Skeletal muscle tissue (tissue), 4 donors: Measurements from ENCODE around the gene KCNK7. TPM values are rescaled to one million over a fixed set of nuclear protein-coding genes. Genes with fewer than 3 reads are reported as not detected.

Source experiments
- H3K27ac ChIP-seq: one replicate; pipeline ENCODE4 v1.7.0; 2013; ENCODE audit warnings: mild to moderate bottlenecking, low read depth, low read length, inconsistent platforms
- H3K27me3 ChIP-seq, 3 donors: one replicate each; pipeline ENCODE4 v1.7.0; 2013; ENCODE audit warnings: low read length in 3 of 3; ENCODE audit not compliant: control insufficient read depth in 3 of 3, insufficient read depth in 3 of 3
- H3K36me3 ChIP-seq, 3 donors: one replicate each; pipeline ENCODE4 v1.7.0; 2013; ENCODE audit warnings: low read length in 3 of 3; ENCODE audit not compliant: control insufficient read depth in 3 of 3, insufficient read depth in 3 of 3
- H3K4me1 ChIP-seq, 3 donors: one replicate each; pipeline ENCODE4 v1.7.0; 2013; ENCODE audit warnings: low read length in 3 of 3, mild to moderate bottlenecking in 3 of 3; ENCODE audit not compliant: control insufficient read depth in 3 of 3, insufficient read depth in 3 of 3
- H3K4me3 ChIP-seq, 3 donors: one replicate each; pipeline ENCODE4 v1.7.0; 2013; ENCODE audit warnings: low read length in 3 of 3
- H3K9ac ChIP-seq, 3 donors: one replicate each; pipeline ENCODE4 v1.7.0; 2013; ENCODE audit warnings: low read length in 3 of 3, mild to moderate bottlenecking in 3 of 3, moderate library complexity in 2 of 3, low read depth in 1 of 3
- H3K9me3 ChIP-seq, 3 donors: one replicate each; pipeline ENCODE4 v1.7.0; 2013; ENCODE audit warnings: low read length in 3 of 3; ENCODE audit not compliant: control insufficient read depth in 3 of 3
- total RNA-seq: library from RNA; depleted of rRNA; stranded (reverse); fragments of >200 nt; gene quantifications from one replicate; pipeline ENCODE4 v1.2.3, GENCODE V29; 2014
- donor health status: Osteomylitis.

Gene KCNK7
- total RNA-seq, 1 donor from 2014 or later: not detected

GRCh38 chr11:65574811-65575567, 20.6 kb downstream of the KCNK7 start:
- Histone ChIP-seq H3K4me3 (peak overlapping the region; percentile 62 to 74 (median 67)), H3K36me3 (peaks cover 18 to 23% (median 19%) of the 10 kb centered on the region in 3 donors), H3K9ac (peak overlapping the region; percentile 40 to 75 (median 60)), H3K27me3 (no peaks in the 10 kb centered on the region), H3K27ac (peak overlapping the region; percentile 100), H3K4me1 (peaks cover 75 to 78% (median 75%) of the 10 kb centered on the region in 3 donors), H3K9me3 (no peaks in the 10 kb centered on the region)

DNA sequence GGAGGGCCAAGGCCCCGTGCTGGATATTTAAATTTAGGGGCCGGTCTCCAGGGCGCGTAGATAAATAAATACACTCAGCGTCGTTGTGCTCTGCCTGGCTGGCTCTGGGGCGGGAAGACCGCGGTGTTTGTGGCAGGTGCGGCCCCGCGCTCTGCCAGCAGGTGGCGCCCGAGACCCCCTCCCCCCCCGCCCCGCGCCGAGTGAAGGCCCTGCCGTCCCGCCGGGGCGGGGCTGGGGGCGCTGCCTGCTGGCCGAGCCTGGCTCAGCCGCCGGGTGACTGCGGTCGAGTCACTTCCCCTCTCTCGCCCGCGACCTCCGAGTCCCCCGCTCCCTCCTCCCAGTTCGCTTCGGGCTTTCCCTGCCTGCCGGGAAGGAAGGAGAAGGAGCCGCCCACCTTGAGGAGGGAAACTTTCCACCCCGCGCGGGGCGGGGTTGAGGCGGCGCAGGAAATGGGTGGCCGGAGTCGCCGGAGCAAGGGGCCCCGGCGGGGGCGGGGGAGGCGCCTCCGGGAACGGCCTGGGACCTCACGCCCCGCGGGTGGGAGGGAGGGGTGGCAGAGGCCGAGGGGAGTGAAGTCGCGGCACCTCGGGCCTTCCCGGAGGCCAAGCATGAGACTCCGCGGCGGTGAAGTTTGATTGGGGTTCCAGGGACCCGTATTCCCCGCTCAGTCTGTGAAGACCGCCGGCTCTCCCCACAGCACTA, 21.3 kb downstream of the KCNK7 start:
- Histone ChIP-seq H3K27ac (peak overlapping the region; percentile 100), H3K9me3 (no peaks in the 10 kb centered on the region), H3K4me3 (peak overlapping the region; percentile 86 to 98 (median 95)), H3K4me1 (peaks cover 74 to 77% (median 75%) of the 10 kb centered on the region in 3 donors), H3K27me3 (no peaks in the 10 kb centered on the region), H3K36me3 (peaks cover 10 to 16% (median 12%) of the 10 kb centered on the region in 3 donors), H3K9ac (peak overlapping the region; percentile 61 to 98 (median 61))

DNA sequence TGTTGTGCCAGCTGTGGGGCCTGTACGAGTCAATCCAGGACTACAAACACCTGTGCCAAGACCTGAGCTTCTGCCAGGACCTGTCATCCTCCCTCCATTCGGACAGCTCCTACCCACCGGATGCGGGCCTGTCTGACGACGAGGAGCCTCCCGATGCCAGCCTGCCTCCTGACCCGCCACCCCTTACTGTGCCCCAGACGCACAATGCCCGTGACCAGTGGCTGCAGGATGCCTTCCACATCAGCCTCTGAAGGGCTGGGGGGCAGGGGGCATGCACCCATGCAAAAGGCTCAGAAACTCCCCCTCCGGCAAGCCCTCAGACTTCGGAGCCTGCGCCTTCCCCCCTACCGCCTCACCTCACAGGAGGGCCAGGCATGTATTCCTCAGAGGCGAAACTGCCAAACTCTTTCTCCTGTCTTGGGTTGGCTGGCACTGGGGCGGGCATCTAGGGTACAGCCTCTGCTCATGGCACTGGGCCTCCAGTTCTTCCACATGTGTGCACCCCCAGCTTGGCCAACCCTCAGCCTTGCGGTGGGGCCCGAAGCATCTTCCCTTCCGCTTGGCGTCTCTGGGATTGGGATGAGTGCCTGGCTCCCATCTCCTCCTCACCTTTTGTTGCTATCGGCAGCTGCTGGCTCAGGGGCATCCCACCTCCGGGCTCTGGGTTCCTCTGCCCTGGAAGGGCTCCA, 22.1 kb downstream of the KCNK7 start:
- Histone ChIP-seq H3K9me3 (no peaks in the 10 kb centered on the region), H3K9ac (peak overlapping the region; percentile 61 to 98 (median 81)), H3K4me1 (peaks cover 74 to 78% (median 75%) of the 10 kb centered on the region in 3 donors), H3K36me3 (peaks cover 4 to 12% (median 11%) of the 10 kb centered on the region in 3 donors), H3K27ac (peak overlapping the region; percentile 100), H3K4me3 (peak overlapping the region; percentile 86 to 98 (median 95)), H3K27me3 (no peaks in the 10 kb centered on the region)

- Histone ChIP-seq H3K4me1 (peaks cover 73 to 77% (median 75%) of the 10 kb centered on the region in 3 donors), H3K9me3 (no peaks in the 10 kb centered on the region)
These were observed 23.1 kb downstream of the KCNK7 start, which contains the start of gene FAM89B for GRCh38 chr11:65572356-65573051. Gene FAM89B, plus strand, starts transcription at chr11:65572538. Its CDS starts 132 bp downstream, at chr11:65572670.

GRCh38 chr11:65571940-65572339, 23.7 kb downstream of the KCNK7 start:
- H3K27me3 ChIP-seq: no peaks in the 10 kb centered on the region
- H3K9ac ChIP-seq: peak overlapping the region; percentile 22 to 98 (median 88)
- H3K9me3 ChIP-seq: no peaks in the 10 kb centered on the region
- H3K27ac ChIP-seq: peak overlapping the region; percentile 93
- H3K36me3 ChIP-seq: peaks cover 4 to 9% (median 5%) of the 10 kb centered on the region in 3 donors
- peaks cover 69 to 72% (median 72%) of the 10 kb centered on the region in 3 donors for H3K4me1 ChIP-seq
- H3K4me3 ChIP-seq: peak overlapping the region; percentile 94 to 98 (median 95)

More at GRCh38 chr11:65572356-65573051, 23.1 kb downstream of the KCNK7 start, which contains the start of gene FAM89B:
- peak within 1 kb of the TSS; percentile 94 to 98 (median 95) for H3K4me3 ChIP-seq
- peak within 1 kb of the TSS; percentile 81 to 98 (median 88) for H3K9ac ChIP-seq
- no peaks in the 10 kb centered on the region for H3K27me3 ChIP-seq
- H3K27ac ChIP-seq: peak within 1 kb of the TSS; percentile 100
- peaks cover 4 to 9% (median 5%) of the 10 kb centered on the region in 3 donors for H3K36me3 ChIP-seq

- H3K9me3 ChIP-seq: no peaks in the 10 kb centered on the region
- H3K4me3 ChIP-seq: peak overlapping the region; percentile 94 to 98 (median 95)
- peaks cover 4 to 9% (median 5%) of the 10 kb centered on the region in 3 donors for H3K36me3 ChIP-seq
- peak overlapping the region; percentile 93 for H3K27ac ChIP-seq
- H3K9ac ChIP-seq: peak overlapping the region in 2 of 3 donors; percentile 88 to 98
- H3K4me1 ChIP-seq: peaks cover 63 to 74% (median 66%) of the 10 kb centered on the region in 3 donors
- no peaks in the 10 kb centered on the region for H3K27me3 ChIP-seq
These were observed 24.2 kb downstream of the KCNK7 start for GRCh38 chr11:65571420-65571819.

DNA sequence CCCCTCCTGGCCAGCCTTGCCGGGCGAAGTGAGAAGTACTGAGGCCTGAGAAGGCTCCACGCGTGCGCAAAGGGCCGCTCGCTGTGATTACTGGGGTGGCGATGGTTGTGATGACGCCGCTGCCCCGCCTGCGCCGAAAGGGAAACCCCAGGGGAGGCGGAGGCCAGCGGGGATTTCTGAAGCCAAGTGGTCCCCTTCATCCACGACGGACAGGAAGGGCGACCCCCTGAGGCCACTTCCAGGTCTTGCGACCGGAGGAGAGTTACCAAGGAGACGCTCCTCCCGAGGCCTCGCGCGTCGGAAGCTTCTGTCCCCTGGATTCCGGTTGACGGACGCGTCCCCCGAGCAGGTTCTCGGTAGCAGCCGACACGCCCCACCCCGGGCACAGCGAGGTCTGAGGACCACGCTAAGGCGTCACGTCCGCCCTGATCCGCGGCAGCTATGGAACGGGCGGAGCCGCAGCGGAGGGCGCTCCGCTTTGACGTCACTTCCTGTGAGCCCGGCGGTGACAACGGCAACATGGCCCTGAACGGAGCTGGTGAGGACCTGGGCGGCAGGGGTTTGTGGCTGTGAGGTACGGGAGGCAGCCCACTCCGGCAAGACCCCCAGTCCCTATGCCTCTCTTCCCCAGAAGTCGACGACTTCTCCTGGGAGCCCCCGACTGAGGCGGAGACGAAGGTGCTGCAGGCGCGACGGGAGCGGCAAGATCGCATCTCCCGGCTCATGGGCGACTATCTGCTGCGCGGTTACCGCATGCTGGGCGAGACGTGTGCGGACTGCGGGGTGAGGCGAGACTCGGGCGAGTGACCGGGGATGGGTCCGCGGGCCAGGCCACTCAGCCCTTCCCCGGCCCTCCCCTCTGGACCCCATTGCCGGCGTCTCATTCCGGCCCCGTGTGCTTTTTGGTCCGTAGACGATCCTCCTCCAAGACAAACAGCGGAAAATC, 25.4 kb downstream of the KCNK7 start, which contains the start of gene ZNRD2:
Gene ZNRD2, plus strand, starts transcription at position 505 of the 946 bp plus-strand sequence. Its CDS starts 15 bp downstream, at position 520.
- Histone ChIP-seq H3K4me1 (peaks cover 59 to 73% (median 61%) of the 10 kb centered on the region in 3 donors), H3K4me3 (peak within 1 kb of the TSS; percentile 94 to 98 (median 95))

DNA sequence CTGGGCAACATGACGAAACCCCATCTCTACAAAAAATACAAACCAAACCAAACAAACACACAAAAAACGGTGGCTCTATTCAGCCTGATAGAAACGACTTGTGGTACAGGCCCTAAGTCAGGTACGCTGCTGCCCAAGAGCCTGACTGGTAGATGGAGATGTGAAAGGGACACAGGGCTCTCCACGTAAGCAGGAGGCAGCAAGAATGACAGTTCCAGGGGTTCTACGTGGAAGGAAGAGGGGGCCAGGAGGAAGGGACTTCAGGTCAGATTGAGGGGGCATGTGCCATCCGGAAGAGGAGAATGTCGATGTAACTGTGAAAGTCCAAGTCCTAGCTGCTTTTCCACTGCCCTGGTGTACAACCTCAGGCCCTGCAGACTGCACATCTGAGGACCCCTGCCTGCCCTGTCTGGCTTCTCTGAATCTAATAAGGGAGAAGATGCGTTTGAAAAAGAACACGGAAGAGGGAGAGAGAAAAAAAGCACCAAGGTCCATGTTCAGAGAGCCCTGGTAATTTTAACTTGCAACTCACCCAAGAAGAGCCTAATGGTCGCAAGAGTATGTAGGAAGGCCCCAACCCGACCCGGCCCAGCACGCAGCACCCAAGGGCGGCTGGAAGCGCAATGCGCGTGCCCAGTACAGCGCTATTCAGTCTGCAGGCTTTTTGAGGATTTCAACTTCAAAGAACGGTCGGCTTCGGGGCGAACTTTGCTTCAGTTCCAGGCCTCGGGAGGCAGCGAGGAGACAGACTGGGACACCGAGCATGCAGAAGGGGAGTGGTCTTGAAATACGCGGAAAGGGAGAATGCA, 26.2 kb downstream of the KCNK7 start:
- H3K9ac ChIP-seq: peak overlapping the region; percentile 88 to 98 (median 92)
- H3K9me3 ChIP-seq: no peaks in the 10 kb centered on the region
- peaks cover 54 to 66% (median 54%) of the 10 kb centered on the region in 3 donors for H3K4me1 ChIP-seq
- peak overlapping the region; percentile 93 for H3K27ac ChIP-seq
- H3K36me3 ChIP-seq: peaks cover 4 to 9% (median 5%) of the 10 kb centered on the region in 3 donors
- no peaks in the 10 kb centered on the region for H3K27me3 ChIP-seq
- peak overlapping the region; percentile 94 to 98 (median 95) for H3K4me3 ChIP-seq

More for the DNA sequence above, 25.4 kb downstream of the KCNK7 start, which contains the start of gene ZNRD2:
- Histone ChIP-seq H3K9me3 (no peaks in the 10 kb centered on the region), H3K36me3 (peaks cover 4 to 9% (median 5%) of the 10 kb centered on the region in 3 donors), H3K9ac (peak within 1 kb of the TSS; percentile 88 to 98 (median 92)), H3K27ac (peak within 1 kb of the TSS; percentile 93), H3K27me3 (no peaks in the 10 kb centered on the region)
